ENCODE measurements around the gene TECPR1.
"Not testable (repeated sequence)": the region's sequence is repeated elsewhere in the genome, so short reads cannot be mapped to it uniquely, and the experiment has no call there.

The TECPR1 gene

DNA sequence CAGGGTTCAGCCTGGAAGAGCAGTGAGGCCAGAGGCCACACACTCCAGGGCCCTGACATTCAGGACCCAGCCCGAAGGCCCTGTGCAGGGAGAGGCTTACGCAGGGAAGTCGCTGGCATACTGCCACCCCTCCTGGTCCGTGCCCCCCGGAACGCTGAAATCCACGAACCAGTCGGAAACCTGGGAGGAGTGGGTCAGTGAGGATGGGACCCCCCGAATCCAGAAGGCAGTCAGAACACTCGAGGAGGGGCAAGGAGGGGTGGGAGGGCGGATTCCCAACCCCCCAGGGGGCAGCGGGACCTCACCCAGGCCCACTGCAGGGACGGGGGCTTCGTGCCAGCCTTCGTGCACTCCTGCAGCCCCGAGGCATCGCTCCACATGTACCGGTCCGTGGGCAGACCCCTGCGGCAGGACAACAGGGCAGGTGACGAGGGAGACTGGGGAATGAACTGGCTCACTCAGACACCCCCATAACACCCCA, 27.3 kb downstream of the TECPR1 start:
- DNase-seq (ENCODE audit: low spot score): no peak

DNA sequence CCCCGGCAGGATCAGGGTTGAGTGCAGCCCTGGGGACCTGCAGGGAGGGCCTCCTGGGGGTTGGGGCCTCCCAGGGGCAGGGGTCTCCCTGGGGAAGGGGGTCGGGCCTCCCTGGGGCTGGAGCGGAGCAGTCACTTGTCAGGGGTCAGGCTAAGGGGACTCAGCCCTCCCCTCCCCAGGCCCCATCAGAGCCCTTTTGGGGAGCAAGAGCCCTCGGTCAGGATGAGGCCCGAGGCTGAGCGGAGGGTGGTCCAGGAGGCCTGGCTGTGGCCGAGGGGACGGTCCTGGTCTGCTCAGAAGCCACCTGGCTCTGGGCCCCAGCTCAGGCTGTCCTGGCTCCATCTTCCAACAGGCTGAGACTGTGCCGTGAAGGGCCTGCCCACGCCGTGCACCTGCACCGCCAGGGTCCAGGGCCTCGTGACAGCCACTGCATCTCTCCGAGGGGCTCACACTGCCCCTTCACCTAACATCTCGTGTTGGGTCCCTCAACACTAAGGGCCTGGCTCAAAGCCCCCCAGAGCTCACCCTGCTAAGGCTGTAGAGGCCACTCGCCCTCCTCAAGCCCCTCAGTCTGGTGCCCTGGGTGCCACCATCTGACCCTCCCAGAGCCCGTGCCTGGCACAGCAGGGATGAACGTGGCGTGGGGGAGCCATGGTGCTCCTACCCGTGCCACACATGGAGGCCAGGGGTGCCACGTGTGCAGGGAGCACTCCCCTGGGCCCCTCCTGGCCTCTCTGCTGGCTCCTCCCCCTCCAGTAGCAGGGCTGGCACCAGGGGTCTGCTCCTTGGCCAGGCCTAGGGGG, 27.9 kb downstream of the TECPR1 start:
- DNase-seq (ENCODE audit: low spot score): no peak

DNA sequence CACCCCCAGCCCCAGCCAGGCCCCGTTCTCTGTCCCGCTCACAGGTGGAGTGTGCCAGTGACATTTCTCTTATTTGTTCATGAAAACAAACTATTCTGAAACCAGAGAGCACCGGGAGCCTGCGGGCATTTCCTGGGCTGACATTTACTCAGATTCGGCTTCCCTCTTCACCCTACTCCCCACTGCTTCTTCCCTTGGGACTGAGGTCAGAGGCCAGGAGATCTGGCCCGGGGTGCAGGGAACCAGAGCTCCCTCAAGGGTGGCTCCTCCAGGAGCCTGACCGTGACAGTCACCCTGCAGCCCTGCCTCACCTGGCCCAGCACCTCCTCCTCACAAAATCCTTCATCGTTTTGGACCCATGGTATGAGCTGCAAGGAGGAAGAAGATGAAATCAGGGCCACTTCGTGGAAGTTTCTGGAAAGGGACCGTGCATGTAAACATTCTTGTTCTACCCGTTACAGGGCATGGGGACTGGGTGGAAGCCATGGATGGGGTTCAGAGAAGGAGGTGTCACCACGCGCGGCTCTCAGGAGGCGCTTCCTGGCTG, 28.6 kb downstream of the TECPR1 start:
- no peak for DNase-seq (ENCODE audit: low spot score)

DNA sequence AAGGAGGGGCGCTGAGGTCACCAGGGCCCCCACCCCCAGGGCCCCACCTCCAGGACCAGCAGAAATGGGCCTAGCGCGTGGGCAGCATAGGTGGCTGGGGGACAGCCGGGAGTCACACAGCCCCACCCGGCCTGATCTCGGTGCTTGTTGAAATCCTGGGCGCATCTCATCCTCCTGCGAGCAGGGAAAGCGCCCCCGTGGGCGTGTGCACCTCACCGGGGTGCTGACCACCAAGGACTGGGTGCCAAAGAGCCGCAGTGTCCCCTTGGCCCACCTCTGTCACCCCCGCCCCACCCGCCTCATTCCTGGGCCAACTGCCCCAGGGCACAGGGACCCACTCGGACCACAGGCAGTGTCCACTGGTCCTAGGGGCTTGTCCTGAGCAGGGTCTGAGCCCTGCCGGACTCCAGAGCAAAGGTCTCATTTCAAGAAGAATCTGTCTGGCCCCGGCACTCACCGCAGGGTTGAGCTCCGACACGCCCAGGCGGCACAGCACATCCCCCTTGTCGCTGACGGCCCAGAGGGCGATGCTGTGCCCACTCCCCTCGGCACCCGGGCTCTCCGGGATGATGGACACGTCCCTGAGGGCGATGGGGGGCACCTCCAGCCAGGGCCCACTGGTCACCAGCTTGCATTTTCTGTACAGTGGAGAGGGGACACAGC, 29.4 kb downstream of the TECPR1 start:
- no peak for DNase-seq (ENCODE audit: low spot score)

DNA sequence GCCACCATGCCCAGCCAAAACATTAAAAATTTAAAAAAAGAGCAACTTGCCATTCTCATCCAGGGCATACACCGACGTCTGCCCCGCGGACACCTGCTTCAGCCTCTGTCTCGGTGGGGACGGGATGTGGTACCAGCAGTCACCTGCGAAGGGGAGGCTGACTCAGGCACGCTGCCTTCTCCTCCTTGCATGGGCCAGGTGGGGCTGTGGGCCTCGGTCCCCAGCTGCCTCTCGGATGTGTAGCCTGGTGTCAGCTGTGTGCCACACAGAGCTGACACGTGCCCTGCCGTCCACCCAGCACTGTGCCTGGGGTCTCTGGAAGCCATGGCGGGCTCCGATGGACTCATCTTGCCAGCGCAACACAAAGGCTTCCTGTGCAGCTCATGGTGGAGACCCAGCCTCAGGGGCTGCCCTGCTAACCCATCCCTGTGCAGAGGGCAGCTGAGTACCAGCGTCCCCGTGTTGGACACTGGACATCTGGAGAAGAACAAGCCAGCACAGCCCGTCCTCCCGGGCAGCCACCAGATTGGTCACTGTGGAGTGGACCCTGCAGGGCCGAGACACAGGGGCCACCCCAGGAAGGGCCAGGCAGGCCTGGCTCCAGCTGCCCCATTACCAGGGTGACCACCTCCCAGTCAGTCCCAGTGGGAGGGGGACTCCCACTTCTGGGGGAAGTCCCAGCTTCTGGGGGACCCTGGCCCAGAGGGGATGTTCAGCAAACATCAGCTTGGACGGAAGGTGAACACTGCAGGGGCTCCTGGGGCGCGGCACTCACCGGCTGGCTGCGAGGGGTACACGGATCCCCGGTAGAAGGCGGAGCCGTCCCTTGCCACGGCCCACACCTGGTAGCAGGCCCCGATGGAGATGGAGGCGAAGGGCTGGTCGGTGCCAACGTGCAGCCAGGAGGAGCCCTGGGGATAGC, 30.2 kb downstream of the TECPR1 start:
- no peak for DNase-seq (ENCODE audit: low spot score)

DNA sequence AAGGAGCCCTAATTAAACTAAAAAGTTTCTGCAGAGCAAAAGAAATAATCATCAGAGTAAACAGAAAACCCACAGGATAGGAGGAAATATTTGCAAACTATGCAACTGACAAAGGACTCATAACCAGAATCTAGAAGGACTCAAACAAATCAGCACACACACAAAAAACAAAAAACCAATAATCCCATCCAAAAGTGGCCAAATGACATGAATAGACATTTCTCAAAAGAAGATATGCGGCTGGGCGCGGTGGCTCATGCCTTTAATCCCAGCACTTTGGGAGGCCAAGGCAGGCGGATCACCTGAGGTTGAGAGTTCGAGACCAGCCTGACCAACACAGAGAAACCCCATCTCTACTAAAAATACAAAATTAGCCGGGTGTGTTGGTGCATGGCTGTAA, 32.6 kb downstream of the TECPR1 start:
- DNase-seq (ENCODE audit: low spot score): not testable (repeated sequence)

DNA sequence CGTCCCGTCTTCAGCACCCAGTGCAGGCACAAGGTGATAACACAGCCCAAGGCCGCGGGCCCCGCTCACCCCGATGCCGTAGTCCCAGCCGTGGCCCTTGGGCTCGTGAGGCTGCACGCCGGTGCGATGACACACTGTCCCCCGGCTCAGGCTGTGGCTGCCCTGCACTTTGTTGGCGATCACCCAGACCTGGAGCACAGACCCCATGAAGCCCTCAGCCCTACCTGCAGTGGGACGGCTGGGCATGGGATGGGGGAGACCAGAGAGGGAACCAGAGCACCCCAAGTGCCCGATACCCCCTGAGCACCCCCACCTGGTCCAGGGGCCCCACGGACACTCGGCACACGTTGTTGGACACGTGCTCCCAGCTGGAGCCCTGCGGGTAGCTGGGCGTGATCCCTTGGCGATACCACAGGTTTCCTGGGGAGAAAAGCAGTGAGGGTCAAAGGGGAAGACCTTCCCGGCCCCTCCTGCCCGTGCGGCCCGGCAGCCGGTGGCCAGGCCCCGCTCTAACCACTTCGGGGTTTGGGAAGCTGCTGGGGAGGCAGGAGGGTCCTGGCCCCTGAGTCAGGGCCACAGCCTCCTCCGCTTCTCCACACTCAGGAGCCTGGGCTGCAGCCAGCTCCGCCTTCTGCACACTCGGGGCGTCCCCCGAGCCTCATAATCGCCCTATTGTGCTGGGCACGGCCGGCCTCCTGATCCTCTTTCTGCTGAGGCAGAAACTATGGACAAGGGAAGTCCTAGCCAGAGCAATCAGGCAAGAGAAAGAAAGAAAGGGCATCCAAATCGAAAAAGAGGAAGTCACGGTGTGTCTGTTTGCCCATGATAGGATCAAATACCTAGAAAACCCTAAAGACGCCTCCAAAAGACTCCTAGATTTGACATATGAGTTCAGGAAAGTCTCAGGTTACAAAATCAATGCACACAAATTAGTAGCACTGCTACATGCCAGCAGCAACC, 34.1 kb downstream of the TECPR1 start:
- DNase-seq (ENCODE audit: low spot score): no peak

DNA sequence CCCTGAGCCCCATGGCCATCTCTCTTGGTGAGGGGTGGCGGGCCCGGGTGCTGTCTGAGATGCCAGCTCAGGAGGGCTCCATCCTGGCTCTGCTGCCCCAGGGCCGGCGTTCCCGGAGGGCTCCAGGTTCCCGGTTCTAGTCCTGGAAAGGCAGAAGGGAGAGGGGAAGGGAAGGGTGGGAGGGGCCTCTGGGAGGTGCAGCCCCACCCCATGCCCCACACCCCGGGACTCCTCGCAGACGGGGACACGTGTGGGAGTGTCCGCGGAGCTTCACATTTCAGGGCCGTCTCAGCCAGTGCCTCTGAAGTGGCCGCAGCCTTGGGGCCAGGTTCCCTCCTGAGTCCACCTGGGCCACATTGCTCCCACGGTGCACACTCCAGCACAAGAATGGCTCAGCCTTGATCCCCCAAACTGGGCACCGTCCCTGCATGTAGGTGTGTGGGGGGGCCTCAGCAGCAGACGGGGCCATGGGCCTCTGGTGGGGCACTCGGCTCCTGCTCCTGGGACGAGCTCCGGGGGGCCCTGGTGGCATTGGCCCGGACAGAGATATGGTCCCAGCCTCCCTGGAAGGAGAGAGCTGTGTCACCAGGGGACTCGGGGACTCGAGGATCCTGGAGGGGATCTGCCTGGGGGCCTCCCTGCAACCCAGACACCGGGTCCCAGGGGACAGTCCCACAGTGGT, 35.0 kb downstream of the TECPR1 start:
- no peak for DNase-seq (ENCODE audit: low spot score)

DNA sequence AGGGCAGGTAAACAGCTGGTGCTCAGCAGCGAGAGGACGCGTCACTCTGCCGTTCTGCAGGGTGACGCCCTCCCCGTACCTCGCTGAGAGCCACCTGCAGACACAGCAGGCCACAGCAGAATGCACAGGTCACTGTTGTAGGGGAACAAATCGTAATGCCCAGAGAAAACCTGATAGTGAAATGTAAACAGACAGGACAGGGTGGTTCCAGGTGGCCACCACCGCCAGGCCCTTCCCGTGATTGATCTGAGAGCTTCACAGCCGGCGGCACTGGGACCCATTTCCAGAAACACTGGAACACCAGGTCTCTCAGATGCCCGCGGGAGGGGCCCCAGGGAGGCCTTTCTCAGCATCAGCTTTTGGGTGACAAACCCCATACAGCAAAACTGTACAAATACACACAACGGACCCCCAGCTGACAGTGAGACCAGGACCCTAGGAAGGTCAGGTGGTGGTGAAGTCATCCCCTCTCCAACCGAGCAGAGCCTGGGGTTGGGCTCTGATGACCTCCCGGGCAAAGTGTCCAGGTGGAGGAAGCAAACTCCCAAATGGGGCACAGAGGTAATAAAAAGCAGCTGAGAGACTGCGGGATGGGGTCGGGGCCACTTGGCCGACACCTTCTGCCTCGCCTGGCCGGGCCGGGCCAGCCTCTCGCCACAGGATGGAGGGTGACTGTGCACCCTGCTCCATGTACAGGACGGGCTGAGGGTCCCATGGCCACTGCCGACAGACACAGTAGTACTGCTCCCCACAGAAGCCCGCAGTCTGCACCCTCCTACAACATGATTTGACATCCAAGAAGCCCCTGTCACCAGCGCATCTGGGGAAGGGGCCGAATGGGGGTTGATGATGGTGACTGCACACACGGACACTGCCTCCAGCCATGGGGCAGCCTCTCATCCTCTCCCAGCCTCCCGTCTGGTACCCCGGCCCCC, 36.2 kb downstream of the TECPR1 start:
- DNase-seq (ENCODE audit: low spot score): no peak

DNA sequence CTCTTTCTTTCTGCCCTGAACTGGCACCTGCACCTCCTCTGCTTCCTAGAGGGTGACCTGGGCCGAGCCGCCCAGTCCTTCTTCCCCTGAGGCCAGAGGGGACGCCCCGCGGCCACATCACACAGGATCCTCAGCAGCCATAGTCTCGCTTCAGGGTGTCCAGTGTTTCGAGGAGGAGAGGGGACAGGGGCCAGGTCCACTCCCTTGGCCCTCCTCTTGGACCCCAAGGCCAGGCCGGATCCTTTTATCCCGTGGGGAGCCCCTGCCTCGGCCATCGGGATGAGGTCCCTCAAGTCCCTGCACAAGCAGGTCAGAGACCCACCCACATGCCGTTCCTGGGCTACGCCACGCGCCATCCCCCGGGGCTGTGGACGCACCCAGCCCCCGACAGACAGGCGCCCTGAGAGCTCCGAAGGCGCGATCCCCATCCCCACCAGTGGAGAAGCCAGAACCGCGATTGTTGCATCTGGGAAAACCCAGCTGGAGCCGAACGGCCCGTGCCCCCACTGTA, 37.2 kb downstream of the TECPR1 start:
- no peak for DNase-seq (ENCODE audit: low spot score)

DNA sequence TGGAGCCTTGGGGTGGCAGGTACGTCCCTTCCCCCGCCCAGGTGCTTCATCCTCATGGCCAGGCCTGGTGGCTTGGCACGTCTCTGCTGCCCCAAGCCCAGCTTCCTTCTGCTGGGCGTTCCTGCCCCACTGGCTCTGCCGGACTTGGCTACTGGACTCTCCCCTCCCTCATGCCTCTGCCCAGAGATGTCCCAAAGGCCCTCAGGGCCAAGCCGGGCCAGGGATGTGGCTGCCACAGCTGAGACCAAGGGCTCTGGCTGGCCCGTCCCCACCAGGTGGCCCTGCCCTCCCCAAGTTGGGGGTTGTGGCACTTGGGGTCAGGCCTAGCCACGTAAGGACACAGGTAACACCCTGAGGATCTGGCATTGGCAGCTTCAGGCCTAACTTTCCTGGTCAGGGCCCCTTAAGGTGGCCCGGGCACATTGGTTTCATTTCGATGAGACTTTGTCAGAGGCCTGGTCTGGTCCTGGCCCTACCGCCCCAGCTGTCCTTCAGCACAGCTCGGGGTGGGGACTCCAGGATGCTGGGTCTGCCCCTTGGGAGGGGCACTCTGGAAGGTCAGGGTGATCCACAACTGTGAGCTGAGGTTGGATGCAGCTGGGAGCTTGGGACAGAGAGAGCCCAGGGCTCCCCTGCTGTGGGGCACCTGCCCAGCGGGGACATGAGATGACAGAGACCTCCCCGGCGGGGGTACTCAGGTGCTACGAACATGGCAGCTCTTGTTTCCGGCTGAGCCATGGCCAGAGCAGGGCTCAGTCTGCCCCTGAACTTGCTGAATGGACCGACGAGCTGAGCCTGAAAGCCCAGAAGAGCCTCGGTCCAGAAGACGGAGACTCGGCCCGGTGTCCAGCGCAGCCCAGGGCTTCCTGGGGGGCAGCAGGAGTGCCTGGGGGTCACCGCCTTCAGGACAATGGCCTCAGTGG, 37.9 kb downstream of the TECPR1 start:
- DNase-seq (ENCODE audit: low spot score): no peak

DNA sequence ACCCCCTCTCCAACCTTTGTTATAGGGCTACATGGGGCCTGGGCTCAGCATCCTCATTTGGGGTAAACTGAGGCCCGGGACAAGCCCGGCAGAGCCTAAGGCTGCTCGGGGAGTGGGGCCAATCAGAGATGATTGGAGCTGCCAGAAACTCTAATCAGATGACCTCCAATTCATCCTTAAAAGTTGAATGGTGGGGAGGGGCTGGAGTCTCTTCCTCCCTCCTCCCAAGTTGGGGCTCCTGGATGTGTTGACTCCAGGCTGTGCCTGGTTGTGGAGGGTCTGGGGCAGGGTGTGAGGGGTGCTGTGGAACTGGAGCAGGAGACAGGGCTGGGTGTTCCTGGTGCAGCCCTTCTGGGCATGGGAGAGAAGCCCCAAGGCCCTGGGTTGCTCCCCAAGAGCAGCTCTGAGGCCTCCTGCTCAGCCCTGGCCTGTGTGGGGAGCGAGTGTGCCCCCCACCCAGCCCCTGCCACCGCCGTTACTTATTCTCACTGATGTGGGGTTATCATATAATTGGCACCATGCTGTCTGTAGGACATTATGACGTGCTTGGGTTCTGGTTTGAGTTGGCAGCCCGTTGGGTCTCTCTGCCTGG, 38.6 kb downstream of the TECPR1 start:
- no peak for DNase-seq (ENCODE audit: low spot score)

DNA sequence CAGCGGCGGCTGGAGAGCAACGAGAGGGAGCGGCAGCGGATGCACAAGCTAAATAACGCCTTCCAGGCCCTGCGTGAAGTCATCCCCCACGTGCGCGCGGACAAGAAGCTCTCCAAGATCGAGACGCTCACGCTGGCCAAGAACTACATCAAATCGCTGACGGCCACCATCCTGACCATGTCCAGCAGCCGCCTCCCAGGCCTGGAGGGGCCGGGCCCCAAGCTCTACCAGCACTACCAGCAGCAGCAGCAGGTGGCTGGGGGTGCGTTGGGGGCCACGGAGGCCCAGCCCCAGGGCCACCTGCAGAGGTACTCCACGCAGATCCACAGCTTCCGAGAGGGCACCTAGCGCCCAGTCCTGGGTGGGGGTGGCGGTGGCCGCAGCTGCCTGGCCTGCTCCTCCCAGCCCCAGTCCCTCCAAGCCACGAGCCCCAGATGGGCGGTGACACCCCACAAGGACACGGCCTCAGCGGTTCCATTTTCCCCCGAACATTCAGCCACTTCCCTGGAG, 39.4 kb downstream of the TECPR1 start:
- DNase-seq (ENCODE audit: low spot score): no peak

DNA sequence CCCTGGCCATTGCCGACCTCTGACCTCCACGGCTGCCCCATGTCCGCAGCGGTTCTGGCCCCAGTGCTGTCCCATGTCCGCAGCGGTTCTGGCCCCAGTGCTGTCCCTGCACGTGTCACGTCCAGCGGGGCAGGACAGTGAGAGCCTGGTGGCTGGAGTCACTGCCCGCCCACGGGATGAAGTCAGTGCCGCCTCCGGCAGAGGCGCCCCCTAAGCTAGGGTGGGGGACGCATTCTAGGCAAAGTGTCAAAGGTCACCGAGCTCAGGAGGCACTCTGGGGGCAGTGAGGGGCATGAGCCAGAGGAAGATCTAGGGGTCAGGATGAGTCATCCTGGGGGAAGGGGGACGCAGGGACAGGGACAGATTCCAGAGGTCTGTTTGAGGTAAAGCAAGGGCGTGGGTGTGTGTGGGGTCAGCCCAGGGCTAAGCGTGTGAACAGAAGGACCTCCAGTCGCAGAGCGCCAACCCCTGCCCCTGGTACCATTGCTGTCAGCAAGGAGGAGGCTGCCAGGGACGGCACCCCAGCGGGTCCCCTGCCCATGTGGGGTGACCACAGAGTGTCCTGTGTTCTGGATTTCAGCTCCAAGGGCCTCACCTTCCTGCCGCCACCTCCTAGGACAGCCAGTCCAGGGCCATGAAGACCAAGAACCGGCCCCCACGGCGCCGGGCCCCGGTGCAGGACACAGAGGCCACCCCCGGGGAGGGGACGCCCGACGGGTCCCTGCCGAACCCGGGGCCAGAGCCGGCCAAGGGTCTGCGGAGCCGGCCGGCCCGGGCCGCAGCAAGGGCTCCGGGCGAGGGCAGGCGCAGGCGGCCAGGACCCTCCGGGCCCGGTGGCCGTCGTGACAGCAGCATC, 40.1 kb downstream of the TECPR1 start:
- DNase-seq (ENCODE audit: low spot score): no peak

DNA sequence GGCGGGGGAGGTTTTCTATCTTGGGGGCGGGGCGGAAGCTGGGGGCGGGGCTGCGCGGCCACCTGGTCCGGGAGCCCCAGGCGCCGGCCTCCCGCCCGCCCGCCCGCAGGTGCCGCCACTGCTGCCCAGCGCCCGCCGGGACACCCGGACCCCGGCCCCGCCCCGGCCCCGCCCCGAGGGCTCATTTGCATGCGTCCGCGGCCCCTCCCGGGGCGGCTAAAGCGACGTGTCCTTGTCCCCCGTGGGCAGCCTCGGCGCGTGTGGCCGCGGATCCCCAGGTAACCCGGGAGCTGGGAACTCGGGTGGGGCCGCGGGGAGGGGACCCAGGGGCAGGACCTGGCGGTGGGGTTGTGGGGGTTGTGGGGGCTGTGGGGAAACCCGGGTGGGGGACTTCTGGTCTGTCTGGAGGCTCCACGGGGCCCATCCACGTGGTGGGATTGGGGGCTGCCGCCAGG, 40.8 kb downstream of the TECPR1 start, which contains the start of gene BHLHA15:
BHLHA15 (plus strand) TSS at position 219 of the 455 bp plus-strand sequence. CDS start 871 bp downstream, outside the sequence.
- no peak for DNase-seq (ENCODE audit: low spot score)

Data from CD4-positive, alpha-beta T cell treated with Interleukin-2 at 100 ng/mL for 4 hours (primary cell).